ENCODE measurements around the gene LRMDA.
"Not testable (repeated sequence)": the region's sequence is repeated elsewhere in the genome, so short reads cannot be mapped to it uniquely, and the experiment has no call there.

Gene LRMDA

DNA sequence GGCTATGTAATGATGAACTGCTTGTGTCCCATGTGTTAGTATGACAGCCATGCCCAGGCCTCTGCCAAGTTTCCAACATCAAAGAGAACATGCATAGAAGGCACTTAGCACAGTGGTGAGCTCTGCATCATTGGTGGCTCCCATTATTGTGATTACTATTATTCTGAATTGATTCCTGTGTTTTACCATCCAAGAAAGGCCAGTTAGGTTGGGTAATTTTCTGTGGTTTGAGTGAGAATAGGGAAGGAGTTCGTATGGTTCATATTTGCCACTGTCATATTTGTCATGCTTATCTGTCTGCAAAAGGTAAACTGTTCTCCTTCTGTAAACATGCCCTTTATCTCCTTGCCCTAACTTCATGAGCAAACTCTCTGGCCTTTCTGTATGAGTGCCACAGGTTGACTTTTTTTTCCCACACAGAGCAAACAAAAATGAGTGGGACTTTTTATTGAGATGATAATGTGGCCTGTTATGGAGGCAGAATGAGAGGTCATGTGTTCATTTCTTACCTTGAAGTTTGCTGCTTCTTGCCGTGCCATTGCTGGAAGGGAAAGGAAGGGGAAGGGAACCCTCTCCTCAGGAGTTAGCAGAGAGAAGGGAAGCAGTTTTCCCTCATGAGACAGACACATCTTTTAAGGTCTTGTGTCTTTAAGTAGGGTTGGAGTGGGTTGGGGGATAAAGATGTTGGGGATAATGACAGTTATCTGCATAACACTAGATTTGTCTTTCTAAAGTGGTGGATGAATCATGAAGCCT is 301.9 kb downstream of the LRMDA start:
- DNase-seq (ENCODE audit: low read depth in 2 of 3, low spot score in 1 of 3) = no peak

DNA sequence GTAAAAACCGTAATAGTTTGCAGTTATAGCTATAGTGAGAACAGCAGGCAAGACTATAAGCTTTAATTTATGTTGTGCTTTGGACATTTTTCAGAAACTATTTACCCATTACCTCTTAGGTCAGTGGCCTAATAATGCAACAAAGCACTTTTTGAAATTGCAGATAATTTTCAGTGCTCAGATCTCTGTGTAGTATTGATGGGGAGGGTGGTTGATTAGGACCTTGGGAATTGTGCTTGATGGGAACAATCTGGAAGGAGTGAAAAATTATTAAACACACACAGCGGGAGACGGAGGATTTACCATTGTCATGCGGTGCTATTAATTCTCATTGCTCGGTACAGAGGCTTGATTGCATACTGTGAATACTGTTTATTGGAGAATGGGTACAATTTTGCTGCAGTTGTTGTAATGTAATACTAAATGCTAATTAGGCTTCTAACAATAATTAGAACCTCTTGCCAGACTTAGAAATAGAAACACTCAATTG is 304.8 kb downstream of the LRMDA start:
- DNase-seq (ENCODE audit: low read depth in 2 of 3, low spot score in 1 of 3) = no peak

- DNase-seq (ENCODE audit: low read depth in 2 of 3, low spot score in 1 of 3) = no peak
These were observed 305.6 kb downstream of the LRMDA start for GRCh38 chr10:75736889-75737579.

DNA sequence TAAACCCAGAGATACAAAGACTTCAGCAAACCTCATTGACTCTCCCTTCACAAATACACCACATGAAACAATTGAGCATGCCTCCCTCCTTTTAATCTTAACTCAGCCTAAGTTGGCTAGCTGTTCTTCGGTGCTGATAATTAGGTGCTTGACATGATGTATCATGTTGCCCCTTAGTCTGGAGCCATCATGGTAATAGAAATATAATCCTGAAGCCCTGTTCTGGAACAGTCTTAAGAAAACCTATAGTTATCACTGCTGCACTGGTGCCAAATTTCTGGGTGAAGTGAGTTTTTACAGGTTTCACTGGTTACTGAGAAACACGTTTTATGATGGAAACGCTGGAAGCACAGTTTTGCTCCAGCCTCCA is 306.1 kb downstream of the LRMDA start:
- no peak for DNase-seq (ENCODE audit: low read depth in 2 of 3, low spot score in 1 of 3)

DNA sequence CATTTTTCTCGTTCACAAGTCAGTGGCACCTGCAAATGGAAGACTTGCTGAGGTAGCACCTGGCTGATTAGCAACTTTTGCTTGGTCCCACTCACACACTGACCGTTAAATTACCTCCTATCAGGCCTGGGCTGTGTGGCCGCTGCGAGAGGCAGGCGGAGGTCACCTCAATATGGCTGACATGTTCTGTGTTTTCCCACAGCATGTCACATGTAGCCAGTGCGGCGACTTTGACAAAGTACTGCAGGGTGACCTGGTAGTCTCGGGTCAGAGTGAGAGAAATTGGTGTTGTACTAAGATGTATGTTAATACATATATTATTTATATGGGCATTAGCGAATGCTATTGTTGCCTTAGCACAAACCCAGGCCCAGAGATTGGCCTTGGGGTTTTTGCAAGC is 307.5 kb downstream of the LRMDA start:
- no peak for DNase-seq (ENCODE audit: low read depth in 2 of 3, low spot score in 1 of 3)

- DNase-seq (ENCODE audit: low read depth in 2 of 3, low spot score in 1 of 3) = no peak
These were observed 308.2 kb downstream of the LRMDA start for GRCh38 chr10:75739414-75740143.

DNA sequence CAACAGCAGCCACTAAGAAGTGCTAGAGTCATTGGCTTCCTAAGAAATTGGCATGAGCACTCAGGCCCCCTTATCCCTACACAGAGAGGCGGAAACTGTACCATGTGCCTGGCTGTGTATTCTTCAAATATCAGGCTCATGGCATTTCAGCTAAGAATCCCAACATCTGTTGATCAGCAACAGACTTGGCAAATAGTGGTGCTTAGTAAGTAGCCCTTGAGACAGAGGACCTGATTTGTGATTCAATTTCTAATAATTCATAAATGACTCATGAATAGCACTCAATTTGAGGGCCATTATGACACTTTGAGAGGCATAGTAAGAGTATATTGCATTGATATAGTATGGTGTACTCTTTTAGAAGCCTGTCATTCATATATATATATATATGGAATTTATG is 309.1 kb downstream of the LRMDA start:
- DNase-seq (ENCODE audit: low read depth in 2 of 3, low spot score in 1 of 3) = no peak

DNA sequence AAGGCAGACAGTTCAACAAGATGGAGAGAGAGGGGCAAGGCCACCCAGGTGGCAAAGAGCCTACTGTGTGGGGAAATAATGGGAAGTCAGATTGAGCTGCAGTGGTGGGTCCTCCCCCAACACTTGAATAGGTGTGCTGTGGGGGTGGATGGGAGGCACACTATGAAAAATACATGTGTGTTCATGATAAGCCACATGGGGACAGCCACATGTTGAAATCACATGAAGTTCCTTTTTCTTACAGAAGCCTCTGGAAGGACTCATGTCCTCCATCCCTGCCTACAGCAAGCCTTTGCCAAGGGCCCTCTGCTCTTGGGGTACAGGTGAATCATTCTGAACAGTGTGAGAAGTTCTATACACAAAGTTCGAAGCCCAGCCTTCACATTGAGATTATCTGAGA is 310.9 kb downstream of the LRMDA start:
- no peak for DNase-seq (ENCODE audit: low read depth in 2 of 3, low spot score in 1 of 3)

DNA sequence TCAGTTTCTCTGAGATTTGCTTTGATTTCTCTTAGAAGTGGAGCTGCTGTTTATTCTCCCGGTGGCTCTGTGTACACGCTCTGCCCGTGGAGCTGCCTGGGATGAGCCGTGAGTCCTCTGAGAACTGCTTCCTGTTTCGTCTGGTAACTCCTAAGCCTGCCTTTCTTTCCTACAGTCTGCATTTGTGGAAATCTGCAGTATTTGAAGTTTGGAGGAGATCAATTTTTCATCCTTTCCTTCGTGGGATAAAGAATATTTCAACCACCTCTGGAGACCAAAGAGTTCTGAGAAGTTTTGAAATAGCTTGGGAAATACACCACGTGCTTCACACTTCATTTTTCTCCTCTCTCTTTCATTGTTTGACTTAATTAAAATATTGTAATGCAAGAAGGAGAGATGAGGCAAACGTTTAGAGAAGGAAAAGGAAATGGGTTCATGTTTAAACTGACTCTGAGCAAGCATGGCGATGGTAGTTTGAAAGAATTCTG is 311.9 kb downstream of the LRMDA start:
- DNase-seq (ENCODE audit: low read depth in 2 of 3, low spot score in 1 of 3) = no peak

- DNase-seq (ENCODE audit: low read depth in 2 of 3, low spot score in 1 of 3) = no peak
These were observed 312.8 kb downstream of the LRMDA start for GRCh38 chr10:75744261-75744660.

DNA sequence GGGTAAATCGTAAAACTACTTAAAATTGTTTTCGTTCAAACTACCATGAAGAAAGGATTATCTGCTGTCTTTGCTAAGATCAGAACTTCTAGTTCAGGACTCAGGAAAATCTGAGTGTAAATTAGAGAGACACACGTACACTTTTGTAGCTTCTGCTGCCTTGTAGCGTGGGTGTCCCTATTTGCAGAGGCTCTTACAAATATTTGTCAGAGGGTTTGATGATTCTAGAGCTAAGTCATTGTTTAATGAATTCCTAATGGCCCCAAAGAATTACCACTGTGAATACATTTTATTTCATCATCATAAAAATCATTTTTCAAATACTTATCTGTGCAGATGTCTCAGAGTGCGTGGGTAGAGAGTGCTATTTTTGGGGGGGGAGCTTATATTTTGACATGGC is 314.9 kb downstream of the LRMDA start:
- no peak for DNase-seq (ENCODE audit: low read depth in 2 of 3, low spot score in 1 of 3)

DNA sequence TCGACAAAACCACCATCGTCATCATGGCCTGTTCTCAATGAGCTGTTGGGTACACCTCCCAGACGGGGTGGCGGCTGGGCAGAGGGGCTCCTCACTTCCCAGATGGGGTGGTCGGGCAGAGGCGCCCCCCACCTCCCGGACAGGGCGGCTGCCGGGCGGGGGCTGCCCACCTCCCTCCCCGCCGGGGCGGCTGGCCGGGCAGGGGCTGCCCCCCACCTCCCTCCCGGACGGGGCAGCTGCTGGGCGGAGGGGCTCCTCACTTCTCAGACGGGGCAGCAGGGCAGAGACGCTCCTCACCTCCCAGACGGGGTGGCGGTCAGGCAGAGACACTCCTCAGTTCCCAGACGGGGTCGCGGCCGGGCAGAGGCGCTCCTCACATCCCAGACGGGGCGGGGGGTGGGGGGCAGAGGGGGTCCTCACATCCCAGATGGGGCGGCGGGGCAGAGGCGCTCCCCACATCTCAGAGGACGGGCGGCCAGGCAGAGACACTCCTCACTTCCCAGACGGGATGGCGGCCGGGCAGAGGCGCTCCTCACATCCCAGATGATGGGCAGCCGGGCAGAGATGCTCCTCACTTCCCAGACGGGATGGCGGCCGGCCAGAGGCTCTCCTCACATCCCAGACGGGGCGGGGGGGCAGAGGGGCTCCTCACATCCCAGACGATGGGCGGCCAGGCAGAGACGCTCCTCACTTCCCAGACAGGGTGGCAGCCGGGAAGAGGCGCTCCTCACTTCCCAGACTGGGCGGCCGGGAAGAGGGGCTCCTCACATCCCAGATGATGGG is 318.9 kb downstream of the LRMDA start:
- not testable (repeated sequence) for DNase-seq (ENCODE audit: low read depth in 2 of 3, low spot score in 1 of 3)

DNA sequence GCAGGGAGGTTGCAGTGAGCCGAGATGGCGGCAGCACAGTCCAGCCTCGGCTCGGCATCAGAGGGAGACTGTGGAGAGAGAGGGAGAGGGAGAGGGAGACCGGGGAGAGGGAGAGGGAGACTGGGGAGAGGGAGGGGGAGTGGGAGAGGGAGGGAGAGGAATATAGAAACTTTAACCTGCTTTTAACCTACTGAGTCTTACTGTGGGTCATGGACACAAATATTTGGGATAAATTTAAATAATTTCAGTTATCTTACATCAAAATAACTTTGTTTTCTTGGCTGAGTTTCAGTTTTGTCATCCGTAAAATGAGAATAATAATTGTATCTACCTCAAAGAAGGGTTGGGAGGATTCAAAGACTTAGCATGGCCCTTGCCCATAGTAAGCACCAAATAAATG is 319.8 kb downstream of the LRMDA start:
- DNase-seq (ENCODE audit: low read depth in 2 of 3, low spot score in 1 of 3) = no peak

- no peak for DNase-seq (ENCODE audit: low read depth in 2 of 3, low spot score in 1 of 3)
These were observed 322.2 kb downstream of the LRMDA start for GRCh38 chr10:75753621-75754020.

GRCh38 chr10:75754096-75754831 is 322.8 kb downstream of the LRMDA start:
- DNase-seq (ENCODE audit: low read depth in 2 of 3, low spot score in 1 of 3) = no peak

GRCh38 chr10:75755528-75755927 is 324.1 kb downstream of the LRMDA start:
- DNase-seq (ENCODE audit: low read depth in 2 of 3, low spot score in 1 of 3) = no peak

DNA sequence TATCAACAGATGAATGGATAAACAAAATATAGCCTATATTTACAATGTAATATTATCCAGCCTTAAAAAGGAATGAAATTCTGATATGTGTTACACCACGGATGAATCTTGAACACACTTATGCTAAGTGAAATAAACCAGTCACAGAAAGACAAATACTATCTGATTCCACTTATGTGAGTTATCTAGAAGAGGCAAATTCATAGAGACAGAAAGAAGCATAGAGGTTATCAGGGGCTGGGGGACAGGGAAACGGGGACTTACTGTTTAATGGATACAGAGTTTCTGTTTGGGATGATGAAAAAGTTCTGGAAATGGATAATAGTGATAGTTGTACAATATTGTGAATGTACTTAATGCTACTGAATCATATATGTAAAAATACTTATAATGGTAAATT is 329.9 kb downstream of the LRMDA start:
- DNase-seq (ENCODE audit: low read depth in 2 of 3, low spot score in 1 of 3) = no peak

- DNase-seq (ENCODE audit: low read depth in 2 of 3, low spot score in 1 of 3) = no peak
These were observed 331.0 kb downstream of the LRMDA start for GRCh38 chr10:75762431-75762802.

GRCh38 chr10:75763652-75764051 is 332.2 kb downstream of the LRMDA start:
- no peak for DNase-seq (ENCODE audit: low read depth in 2 of 3, low spot score in 1 of 3)

DNA sequence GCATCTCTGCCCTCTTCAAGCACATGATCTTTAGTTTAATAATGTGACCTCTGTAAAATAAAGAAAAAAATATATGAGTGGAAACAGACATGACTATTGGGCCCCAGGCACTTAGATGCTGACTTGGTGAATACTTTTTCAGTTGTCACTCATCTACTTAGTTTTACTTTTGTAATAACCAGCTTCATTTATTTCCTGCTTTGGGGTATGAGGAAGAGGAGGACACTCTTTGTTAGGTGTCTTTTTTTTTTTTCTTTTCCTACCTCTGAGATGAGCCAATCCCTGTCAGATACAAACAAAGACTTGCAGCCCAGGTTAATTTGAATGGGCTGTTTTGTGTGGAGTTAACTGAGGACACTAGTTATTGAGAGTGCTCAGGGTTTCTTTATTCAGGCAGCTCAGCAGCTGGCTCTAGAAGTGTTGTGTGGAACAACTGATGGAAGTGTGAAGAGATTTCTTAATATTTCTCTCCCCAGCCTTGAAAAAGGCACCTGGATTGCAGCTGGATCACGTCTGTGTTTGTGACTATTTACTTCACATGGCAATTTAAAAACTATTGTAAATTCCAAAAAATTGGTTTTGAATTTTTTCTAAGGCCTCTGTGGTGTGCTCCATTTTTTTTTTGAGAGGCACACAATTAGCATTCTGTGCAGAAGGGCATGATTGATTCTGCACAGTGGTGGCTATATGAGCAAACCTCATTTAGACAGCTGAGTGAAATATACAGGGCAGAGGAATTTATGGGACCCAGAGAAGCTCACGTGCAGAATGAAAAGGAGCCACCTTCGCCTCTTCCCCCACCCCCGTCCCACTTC is 333.8 kb downstream of the LRMDA start:
- DNase-seq (ENCODE audit: low read depth in 2 of 3, low spot score in 1 of 3) = no peak

Measured in stimulated activated CD4-positive, alpha-beta T cell treated with anti-CD3 and anti-CD28 coated beads, Interleukin-12 subunit alpha, Interleukin-12 subunit beta, amount 100 ng/mL, for 48 hours (primary cell).